Measurements from ENCODE around the gene KIAA1958.

DNA sequence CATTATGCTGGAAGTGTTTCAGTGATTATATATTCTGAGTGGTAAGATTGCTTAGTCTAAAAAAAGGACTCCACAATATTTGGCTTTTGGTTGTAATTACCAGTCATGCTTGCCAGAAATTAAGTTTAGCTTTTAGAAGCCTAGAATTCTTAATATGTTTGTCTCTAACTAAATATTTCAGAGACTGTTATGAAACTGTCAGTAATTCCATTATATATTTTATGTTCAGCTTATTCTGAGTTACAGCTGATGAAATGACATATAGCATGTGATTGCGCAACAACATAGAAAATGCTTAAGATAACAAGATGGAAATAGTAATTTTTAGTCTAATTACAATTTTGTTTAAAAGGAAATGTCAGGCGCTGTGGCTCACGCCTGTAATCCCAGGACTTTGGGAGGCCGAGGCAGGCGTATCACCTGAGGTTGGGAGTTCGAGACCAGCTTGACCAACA, 44.2 kb downstream of the KIAA1958 start:
- TF ChIP-seq, protein P1, sequence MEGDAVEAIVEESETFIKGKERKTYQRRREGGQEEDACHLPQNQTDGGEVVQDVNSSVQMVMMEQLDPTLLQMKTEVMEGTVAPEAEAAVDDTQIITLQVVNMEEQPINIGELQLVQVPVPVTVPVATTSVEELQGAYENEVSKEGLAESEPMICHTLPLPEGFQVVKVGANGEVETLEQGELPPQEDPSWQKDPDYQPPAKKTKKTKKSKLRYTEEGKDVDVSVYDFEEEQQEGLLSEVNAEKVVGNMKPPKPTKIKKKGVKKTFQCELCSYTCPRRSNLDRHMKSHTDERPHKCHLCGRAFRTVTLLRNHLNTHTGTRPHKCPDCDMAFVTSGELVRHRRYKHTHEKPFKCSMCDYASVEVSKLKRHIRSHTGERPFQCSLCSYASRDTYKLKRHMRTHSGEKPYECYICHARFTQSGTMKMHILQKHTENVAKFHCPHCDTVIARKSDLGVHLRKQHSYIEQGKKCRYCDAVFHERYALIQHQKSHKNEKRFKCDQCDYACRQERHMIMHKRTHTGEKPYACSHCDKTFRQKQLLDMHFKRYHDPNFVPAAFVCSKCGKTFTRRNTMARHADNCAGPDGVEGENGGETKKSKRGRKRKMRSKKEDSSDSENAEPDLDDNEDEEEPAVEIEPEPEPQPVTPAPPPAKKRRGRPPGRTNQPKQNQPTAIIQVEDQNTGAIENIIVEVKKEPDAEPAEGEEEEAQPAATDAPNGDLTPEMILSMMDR (conservative IDR thresholded peaks at IDR 0.05; ENCODE audit: low read depth, low read length) = no peak
- no peak for TF ChIP-seq EZH2 (IDR thresholded peaks at IDR 0.05; ENCODE audit: borderline replicate concordance, low read depth, low read length, poor library complexity, severe bottlenecking)
